ENCODE results near the gene COMT.

Gene COMT

DNA sequence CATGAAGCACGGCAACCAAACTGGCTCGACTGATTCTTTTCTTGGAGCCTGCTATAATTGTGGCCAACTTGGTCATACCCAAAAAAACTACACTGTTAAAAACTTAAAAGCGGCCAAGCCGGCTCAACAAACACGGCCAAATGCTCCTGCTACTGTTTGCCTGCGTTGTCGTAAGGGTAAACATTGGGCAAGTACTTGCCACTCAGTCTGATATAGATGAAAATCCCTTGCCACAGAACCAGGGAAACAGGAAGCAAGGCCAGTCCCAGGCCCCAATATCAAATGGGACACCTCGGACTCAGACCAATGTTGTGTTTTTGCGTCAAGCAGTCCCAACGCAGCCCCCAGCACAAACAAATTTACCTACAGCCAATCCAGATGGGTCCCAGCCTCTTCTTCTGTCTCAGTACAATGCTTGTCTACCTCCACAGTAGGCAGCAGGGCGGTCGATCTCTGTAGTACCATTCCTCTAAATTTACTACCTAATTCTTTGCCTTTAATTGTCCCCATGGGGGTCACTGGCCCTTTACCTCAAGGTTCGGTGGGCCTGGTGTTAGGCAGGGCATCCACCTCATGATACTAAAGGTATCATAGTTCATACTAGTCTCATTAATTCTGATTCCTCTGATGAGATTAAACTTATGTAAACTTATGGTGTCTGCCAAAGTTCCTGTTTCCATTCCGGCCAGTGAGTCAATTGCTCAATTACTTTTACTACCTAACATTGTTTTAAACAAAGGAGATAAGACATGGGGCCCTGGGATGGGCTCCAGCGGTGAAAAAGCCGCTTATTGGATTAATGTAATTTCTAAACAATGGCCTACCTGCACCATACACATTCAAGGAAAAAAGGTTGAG, 3.7 kb upstream of the COMT start:
- peak; percentile 97 for DNase-seq (ENCODE audit: low read depth)
- peak overlapping the region; percentile 38 for H3K4me3 ChIP-seq (ENCODE audit: low read depth, low read length)
- TF ChIP-seq, protein P1, sequence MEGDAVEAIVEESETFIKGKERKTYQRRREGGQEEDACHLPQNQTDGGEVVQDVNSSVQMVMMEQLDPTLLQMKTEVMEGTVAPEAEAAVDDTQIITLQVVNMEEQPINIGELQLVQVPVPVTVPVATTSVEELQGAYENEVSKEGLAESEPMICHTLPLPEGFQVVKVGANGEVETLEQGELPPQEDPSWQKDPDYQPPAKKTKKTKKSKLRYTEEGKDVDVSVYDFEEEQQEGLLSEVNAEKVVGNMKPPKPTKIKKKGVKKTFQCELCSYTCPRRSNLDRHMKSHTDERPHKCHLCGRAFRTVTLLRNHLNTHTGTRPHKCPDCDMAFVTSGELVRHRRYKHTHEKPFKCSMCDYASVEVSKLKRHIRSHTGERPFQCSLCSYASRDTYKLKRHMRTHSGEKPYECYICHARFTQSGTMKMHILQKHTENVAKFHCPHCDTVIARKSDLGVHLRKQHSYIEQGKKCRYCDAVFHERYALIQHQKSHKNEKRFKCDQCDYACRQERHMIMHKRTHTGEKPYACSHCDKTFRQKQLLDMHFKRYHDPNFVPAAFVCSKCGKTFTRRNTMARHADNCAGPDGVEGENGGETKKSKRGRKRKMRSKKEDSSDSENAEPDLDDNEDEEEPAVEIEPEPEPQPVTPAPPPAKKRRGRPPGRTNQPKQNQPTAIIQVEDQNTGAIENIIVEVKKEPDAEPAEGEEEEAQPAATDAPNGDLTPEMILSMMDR (IDR thresholded peaks at IDR 0.05; ENCODE audit: control insufficient read depth, extremely low read depth, insufficient read depth): no peak

DNA sequence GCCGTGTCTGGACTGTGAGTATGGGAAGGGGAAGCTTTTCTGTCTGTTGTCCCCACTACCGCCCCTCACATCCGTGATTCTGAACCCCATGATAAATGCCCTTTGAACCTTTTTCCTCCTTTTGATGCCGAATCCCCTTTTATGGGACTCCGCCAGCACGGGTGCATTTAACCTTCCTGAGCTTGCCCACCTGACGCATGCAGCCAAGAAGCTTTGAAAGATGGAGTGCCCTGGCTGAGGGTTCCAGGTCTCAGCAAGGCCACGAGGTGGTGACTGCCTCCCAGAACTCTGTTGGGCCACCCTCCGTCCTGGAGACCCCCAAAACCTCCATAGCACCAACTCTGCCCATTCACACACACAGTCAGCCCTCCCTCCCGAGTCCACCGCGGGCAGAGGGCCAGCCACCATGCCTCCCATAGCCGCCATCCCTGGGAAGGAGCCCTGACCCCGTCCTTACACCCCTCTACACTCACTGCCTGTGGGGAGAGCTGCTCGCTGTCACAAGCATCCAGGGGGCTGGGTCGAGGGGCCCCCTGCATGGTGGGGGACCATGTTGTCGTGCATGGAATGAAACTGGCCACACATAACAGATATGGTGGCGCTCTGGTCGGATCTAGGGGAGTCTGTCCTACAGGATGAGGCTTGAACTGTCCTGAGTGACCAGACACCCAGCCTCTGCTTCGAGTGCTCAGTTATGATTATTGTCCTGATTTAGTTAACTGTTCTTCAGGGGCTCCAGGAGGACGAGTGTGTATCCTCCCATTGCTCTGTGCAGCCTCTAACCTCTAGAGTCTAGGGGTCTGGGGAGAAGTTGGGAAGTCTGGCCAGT, 822 bp upstream of the COMT start:
- DNase-seq (ENCODE audit: low read depth): no peak
- peak overlapping the region; percentile 90 for H3K4me3 ChIP-seq (ENCODE audit: low read depth, low read length)
- TF ChIP-seq, protein P1 (IDR thresholded peaks at IDR 0.05; ENCODE audit: control insufficient read depth, extremely low read depth, insufficient read depth): no peak

DNA sequence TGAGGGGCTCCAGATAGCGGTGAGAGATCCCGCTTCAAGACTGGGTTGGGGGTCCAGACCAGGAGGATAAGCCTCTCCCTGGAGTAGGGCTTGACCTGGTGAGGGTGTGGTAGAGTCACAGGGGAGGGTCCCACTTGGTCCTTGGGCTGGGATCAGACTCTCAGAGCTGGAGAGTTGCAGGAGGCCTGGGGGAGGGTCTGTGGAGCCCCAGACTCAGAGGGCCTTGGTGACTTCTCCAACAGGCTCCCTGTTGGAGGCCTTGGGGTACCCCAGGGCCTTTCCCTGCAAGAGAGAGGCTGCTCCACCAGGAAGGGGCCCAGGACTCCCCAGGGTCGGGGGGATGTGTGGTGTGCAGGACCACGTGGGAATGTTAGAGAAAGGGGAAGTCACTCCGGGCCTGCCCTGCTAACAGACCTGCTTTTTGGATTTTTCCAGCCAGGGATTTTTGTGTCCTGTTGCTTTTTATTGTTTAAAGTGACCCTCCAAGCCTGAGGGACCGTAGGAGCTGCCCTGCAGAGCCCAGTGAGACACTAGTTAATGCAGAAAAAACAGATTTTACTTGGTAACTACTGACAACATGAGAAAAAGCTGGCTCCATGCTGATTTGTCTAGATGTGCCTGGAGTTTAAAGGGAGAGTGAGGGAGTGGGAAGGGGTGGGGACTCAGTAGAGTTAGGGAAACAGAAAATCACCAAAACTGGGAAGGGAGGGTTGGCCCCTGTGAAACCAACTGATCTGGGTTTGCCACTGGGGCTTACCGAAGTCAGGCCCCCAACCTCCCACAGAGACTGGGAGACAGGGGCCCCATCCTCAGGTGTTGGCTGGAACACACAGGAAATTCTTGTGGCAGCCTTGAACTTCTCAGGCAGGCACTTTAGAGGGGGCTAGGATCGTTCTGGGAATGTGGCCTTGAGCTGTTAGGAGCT, 847 bp downstream of the COMT start:
- peak overlapping the region; percentile 90 for H3K4me3 ChIP-seq (ENCODE audit: low read depth, low read length)
- no peak for DNase-seq (ENCODE audit: low read depth)
- TF ChIP-seq, protein P1 (IDR thresholded peaks at IDR 0.05; ENCODE audit: control insufficient read depth, extremely low read depth, insufficient read depth): no peak

DNA sequence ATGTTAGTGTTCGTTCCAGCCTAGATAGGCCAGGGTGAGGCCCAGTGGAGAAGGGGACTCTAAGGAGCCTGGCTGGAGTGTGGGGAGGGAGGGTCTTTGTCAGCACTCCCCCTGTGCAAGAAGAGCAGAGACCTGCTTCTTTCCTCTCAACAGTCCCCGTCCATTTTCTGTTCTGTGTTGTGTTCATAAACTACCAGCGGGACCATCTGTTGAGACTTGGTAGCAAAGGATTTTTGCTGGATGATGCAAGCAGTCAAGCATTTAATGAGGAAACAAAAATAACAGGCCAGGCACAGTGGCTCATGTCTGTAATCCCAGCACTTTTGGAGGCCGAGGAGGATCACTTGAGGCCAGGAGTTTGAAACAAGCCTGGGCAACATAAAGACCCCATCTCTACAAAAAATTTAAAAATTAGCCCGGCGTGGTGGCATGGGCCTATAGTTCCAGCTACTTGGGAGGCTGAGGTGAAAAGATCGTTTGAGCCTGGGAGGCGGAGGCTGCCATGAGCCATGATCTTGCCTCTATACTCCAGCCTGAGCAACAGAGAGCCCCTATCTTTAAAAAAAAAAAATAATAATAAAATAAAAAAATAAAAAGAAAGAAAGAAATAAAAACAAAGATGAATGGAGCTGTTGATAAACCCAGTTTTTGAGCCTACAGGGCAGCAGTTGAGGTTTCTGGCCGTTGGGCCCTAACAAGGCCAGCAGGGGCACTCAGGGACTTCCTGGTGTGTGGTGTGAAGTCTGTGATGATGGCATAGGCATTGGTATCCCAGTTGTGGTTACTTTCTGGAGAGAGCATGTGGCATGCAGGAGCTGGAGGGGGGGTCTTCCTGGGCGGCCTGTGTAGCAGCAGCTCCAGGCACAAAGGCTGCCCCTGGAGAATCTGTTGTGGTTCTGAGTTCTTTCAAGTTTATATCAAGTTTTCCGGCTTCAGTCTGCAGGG, 1.8 kb downstream of the COMT start:
- peak overlapping the region; percentile 90 for H3K4me3 ChIP-seq (ENCODE audit: low read depth, low read length)
- TF ChIP-seq, protein P1 (IDR thresholded peaks at IDR 0.05; ENCODE audit: control insufficient read depth, extremely low read depth, insufficient read depth): 0 out of 2 replicates have a peak, but pooled peaks have one; percentile 11
- DNase-seq (ENCODE audit: low read depth): no peak

DNA sequence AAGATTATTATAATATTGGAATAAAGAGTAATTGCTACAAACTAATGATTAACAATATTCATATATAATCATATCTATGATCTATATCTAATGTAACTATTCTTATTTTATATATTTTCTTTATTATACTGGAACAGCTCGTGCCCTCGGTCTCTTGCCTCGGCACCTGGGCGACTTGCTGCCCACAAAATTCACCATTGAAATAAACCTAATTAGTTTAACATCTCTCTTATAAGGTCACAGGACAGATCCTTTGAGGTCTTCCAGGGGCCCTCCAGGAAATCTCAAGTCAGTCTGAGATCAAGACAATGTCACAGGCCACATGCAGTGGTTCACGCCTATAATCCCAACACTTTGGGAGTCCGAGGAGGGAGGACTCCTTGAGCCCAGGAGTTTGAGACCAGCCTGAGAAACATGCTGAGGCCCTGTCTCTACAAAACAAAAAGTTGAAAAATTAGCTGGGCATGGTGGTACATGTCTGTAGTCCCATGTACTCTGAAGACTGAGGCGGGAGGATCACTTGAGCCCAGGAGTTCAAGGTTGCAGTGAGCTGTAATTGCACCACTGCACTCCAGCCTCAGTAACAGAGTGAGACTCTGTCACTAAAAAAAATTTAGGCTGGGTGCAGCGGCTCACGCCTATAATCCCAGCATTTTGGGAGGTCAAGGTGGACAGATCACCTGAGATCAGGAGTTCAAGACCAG, 6.6 kb downstream of the COMT start:
- H3K4me3 ChIP-seq (ENCODE audit: low read depth, low read length): no peak overlapping the region
- TF ChIP-seq, protein P1 (IDR thresholded peaks at IDR 0.05; ENCODE audit: control insufficient read depth, extremely low read depth, insufficient read depth): no peak

More for the DNA sequence above, 6.6 kb downstream of the COMT start:
- DNase-seq (ENCODE audit: low read depth): no peak
